ENCODE data around the gene DNASE1.

Gene DNASE1

GRCh38 chr16:3656491-3657468 lies 2.3 kb downstream of the DNASE1 start:
- peaks cover 37% of the 10 kb centered on the region for H3K36me3 ChIP-seq (ENCODE audit: insufficient read depth, low read length)
- H3K9me3 ChIP-seq (ENCODE audit: low read length): no peaks in the 10 kb centered on the region
- no peak overlapping the region for H3K4me3 ChIP-seq (ENCODE audit: low read depth in 1 of 2, low read length in 2 of 2)
- H3K4me1 ChIP-seq (ENCODE audit: insufficient read depth, low read length): no peaks in the 10 kb centered on the region
- no peak overlapping the region for H3K27ac ChIP-seq (ENCODE audit: low read depth, low read length)
- H3K9ac ChIP-seq (ENCODE audit: low read length): no peak overlapping the region
- H3K27me3 ChIP-seq (ENCODE audit: control insufficient read depth in 1 of 2, insufficient read depth in 2 of 2, low read length in 2 of 2): no peaks in the 10 kb centered on the region

- Histone ChIP-seq H3K27ac (ENCODE audit: low read depth, low read length) (no peak overlapping the region), H3K36me3 (ENCODE audit: insufficient read depth, low read length) (peaks cover 55% of the 10 kb centered on the region), H3K4me3 (ENCODE audit: low read depth in 1 of 2, low read length in 2 of 2) (no peak overlapping the region), H3K27me3 (ENCODE audit: control insufficient read depth in 1 of 2, insufficient read depth in 2 of 2, low read length in 2 of 2) (no peaks in the 10 kb centered on the region), H3K4me1 (ENCODE audit: insufficient read depth, low read length) (no peaks in the 10 kb centered on the region), H3K9ac (ENCODE audit: low read length) (no peak overlapping the region), H3K9me3 (ENCODE audit: low read length) (no peaks in the 10 kb centered on the region)
Measured at GRCh38 chr16:3659251-3659650, 4.8 kb downstream of the DNASE1 start.

DNA sequence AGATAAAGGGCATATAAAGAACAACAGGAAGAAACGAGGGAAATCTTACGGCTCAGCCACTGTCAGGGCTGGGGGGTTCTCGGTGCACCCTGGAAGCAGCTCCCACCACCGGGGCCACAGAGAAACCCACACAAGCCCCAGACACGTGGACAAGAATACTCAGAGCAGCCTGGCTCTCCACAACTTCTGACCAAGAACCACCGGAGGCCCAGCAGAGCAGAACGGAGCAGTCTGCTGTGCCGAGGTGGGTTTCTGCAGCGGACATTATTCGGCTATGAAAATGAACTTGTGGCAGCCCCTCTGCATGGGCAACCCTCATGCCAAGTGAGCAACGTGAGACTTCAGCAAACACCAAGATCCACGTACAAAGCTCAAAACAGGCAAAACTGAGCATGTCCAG lies 6.8 kb downstream of the DNASE1 start:
- peaks cover 66% of the 10 kb centered on the region for H3K36me3 ChIP-seq (ENCODE audit: insufficient read depth, low read length)
- H3K4me1 ChIP-seq (ENCODE audit: insufficient read depth, low read length): no peaks in the 10 kb centered on the region
- no peaks in the 10 kb centered on the region for H3K9me3 ChIP-seq (ENCODE audit: low read length)
- no peaks in the 10 kb centered on the region for H3K27me3 ChIP-seq (ENCODE audit: control insufficient read depth in 1 of 2, insufficient read depth in 2 of 2, low read length in 2 of 2)
- no peak overlapping the region for H3K9ac ChIP-seq (ENCODE audit: low read length)
- no peak overlapping the region for H3K27ac ChIP-seq (ENCODE audit: low read depth, low read length)
- no peak overlapping the region for H3K4me3 ChIP-seq (ENCODE audit: low read depth in 1 of 2, low read length in 2 of 2)

- no peaks in the 10 kb centered on the region for H3K9me3 ChIP-seq (ENCODE audit: low read length)
- no peaks in the 10 kb centered on the region for H3K27me3 ChIP-seq (ENCODE audit: control insufficient read depth in 1 of 2, insufficient read depth in 2 of 2, low read length in 2 of 2)
- H3K4me1 ChIP-seq (ENCODE audit: insufficient read depth, low read length): no peaks in the 10 kb centered on the region
- H3K4me3 ChIP-seq (ENCODE audit: low read depth in 1 of 2, low read length in 2 of 2): no peak overlapping the region
- no peak overlapping the region for H3K27ac ChIP-seq (ENCODE audit: low read depth, low read length)
- H3K36me3 ChIP-seq (ENCODE audit: insufficient read depth, low read length): peaks cover 67% of the 10 kb centered on the region
- H3K9ac ChIP-seq (ENCODE audit: low read length): no peak overlapping the region
Measured at GRCh38 chr16:3661922-3662321, 7.4 kb downstream of the DNASE1 start.

DNA sequence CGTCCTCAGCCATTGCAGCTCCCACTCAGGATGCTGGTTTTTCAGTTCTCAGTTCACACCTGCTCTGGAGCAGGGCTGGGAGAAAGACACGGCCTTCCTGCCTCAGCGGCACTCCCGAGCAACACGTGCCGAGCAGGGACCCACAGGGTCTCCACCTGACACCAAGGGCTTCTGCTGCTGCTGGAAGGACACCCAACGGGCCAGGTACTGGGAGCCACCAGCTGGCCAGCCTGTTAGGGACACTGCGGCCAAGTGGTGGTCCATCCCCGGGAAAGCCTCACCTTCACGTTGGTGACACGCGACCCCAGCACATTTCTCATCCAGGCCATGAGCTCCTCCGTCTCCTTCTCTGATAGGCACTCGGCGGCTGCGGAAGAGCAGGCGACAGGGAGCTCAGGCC lies 8.1 kb downstream of the DNASE1 start:
- Histone ChIP-seq H3K27me3 (ENCODE audit: control insufficient read depth in 1 of 2, insufficient read depth in 2 of 2, low read length in 2 of 2) (no peaks in the 10 kb centered on the region), H3K9ac (ENCODE audit: low read length) (no peak overlapping the region), H3K27ac (ENCODE audit: low read depth, low read length) (no peak overlapping the region), H3K4me1 (ENCODE audit: insufficient read depth, low read length) (no peaks in the 10 kb centered on the region), H3K9me3 (ENCODE audit: low read length) (no peaks in the 10 kb centered on the region), H3K4me3 (ENCODE audit: low read depth in 1 of 2, low read length in 2 of 2) (no peak overlapping the region), H3K36me3 (ENCODE audit: insufficient read depth, low read length) (peaks cover 61% of the 10 kb centered on the region)

DNA sequence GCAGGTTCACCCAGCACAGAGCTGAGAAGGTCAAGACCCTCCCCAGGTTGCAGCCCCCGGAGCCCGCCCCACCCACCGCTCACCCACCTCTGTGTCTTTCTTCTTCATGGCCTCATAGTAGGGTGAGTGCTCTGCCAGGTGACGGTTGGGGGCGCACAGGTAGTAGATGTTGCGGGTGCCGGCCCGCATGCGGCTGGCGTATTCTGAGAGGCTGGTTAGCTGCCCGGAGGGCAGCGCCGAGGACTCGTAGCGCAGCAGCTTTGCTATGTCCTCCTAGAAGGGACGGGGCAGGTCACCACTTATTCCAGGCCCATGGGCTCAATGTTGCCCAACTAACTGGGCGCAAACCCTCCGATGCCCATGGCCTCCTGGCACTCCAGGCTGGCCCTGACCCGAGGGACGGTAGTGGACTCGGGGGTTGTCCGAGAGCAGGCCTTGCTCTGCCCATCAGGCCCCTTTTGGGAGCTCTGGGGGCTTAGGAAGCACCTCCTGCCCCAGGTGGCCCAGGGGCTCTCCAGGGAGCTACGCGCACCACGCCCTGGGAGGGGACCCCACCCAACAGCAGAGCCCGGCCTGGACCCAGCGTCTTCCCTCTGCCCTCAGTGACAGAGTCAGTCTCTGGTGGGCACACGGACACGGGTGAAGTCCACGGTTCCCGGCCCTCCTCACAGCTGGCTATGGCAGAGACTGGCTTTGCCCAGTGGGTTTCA lies 9.9 kb downstream of the DNASE1 start:
- Histone ChIP-seq H3K27ac (ENCODE audit: low read depth, low read length) (no peak overlapping the region), H3K36me3 (ENCODE audit: insufficient read depth, low read length) (peaks cover 60% of the 10 kb centered on the region), H3K9me3 (ENCODE audit: low read length) (no peaks in the 10 kb centered on the region), H3K27me3 (ENCODE audit: control insufficient read depth in 1 of 2, insufficient read depth in 2 of 2, low read length in 2 of 2) (no peaks in the 10 kb centered on the region), H3K4me3 (ENCODE audit: low read depth in 1 of 2, low read length in 2 of 2) (no peak overlapping the region), H3K9ac (ENCODE audit: low read length) (no peak overlapping the region), H3K4me1 (ENCODE audit: insufficient read depth, low read length) (no peaks in the 10 kb centered on the region)

- no peak overlapping the region for H3K27ac ChIP-seq (ENCODE audit: low read depth, low read length)
Measured at GRCh38 chr16:3665508-3665907, 11.0 kb downstream of the DNASE1 start.

DNA sequence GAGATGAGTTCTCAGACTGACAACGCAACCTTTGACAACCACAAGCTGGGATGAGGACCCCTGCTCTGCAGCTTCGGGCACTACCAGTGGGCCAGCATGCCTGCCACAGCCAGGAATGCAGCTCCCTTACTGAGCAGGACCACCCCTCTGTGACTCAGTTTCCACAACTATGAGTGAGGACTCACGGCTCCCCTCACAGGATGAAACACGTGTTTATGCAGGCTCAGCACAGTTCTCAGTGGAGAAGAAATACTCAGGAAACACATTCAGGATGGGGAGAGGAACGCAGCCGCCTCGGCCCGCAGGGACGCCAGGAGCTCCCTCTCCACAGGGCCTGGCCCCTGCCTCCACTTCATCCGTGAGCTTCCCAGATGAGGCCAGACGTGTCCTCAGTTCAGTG lies 14.1 kb downstream of the DNASE1 start:
- Histone ChIP-seq H3K27me3 (ENCODE audit: control insufficient read depth in 1 of 2, insufficient read depth in 2 of 2, low read length in 2 of 2) (no peaks in the 10 kb centered on the region), H3K36me3 (ENCODE audit: insufficient read depth, low read length) (peaks cover 40% of the 10 kb centered on the region), H3K9ac (ENCODE audit: low read length) (no peak overlapping the region), H3K4me3 (ENCODE audit: low read depth in 1 of 2, low read length in 2 of 2) (no peak overlapping the region), H3K4me1 (ENCODE audit: insufficient read depth, low read length) (no peaks in the 10 kb centered on the region), H3K9me3 (ENCODE audit: low read length) (no peaks in the 10 kb centered on the region), H3K27ac (ENCODE audit: low read depth, low read length) (no peak overlapping the region)

More at GRCh38 chr16:3665508-3665907, 11.0 kb downstream of the DNASE1 start:
- peaks cover 52% of the 10 kb centered on the region for H3K36me3 ChIP-seq (ENCODE audit: insufficient read depth, low read length)
- H3K4me3 ChIP-seq (ENCODE audit: low read depth in 1 of 2, low read length in 2 of 2): no peak overlapping the region
- H3K27me3 ChIP-seq (ENCODE audit: control insufficient read depth in 1 of 2, insufficient read depth in 2 of 2, low read length in 2 of 2): no peaks in the 10 kb centered on the region
- no peak overlapping the region for H3K9ac ChIP-seq (ENCODE audit: low read length)
- H3K9me3 ChIP-seq (ENCODE audit: low read length): no peaks in the 10 kb centered on the region
- no peaks in the 10 kb centered on the region for H3K4me1 ChIP-seq (ENCODE audit: insufficient read depth, low read length)

- Histone ChIP-seq H3K9me3 (ENCODE audit: low read length) (no peaks in the 10 kb centered on the region), H3K9ac (ENCODE audit: low read length) (no peak overlapping the region), H3K4me3 (ENCODE audit: low read depth in 1 of 2, low read length in 2 of 2) (no peak overlapping the region), H3K27ac (ENCODE audit: low read depth, low read length) (no peak overlapping the region), H3K4me1 (ENCODE audit: insufficient read depth, low read length) (no peaks in the 10 kb centered on the region), H3K36me3 (ENCODE audit: insufficient read depth, low read length) (peaks cover 45% of the 10 kb centered on the region), H3K27me3 (ENCODE audit: control insufficient read depth in 1 of 2, insufficient read depth in 2 of 2, low read length in 2 of 2) (no peaks in the 10 kb centered on the region)
Measured at GRCh38 chr16:3669082-3669481, 14.6 kb downstream of the DNASE1 start.

DNA sequence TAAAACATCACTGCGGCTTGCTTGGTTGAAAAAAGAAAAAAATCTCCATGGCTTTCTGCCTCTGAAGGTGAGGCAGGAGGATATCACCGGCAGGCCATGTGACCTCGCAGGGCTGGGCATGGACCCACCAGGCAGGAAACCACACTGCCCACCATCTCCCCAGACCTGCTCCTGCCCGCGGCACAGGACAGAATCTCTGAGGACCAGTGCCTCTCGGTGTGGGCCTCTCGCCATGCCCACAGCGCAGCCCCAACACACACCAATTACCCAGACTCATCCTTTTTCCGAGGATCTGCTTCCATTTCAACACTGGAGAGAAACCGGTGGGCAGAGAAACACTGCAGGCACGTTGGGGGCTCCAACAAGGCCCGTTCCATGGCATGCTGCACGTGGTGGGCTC lies 16.2 kb downstream of the DNASE1 start:
- H3K9me3 ChIP-seq (ENCODE audit: low read length): no peaks in the 10 kb centered on the region
- no peaks in the 10 kb centered on the region for H3K27me3 ChIP-seq (ENCODE audit: control insufficient read depth in 1 of 2, insufficient read depth in 2 of 2, low read length in 2 of 2)
- no peak overlapping the region for H3K9ac ChIP-seq (ENCODE audit: low read length)
- no peaks in the 10 kb centered on the region for H3K4me1 ChIP-seq (ENCODE audit: insufficient read depth, low read length)
- H3K27ac ChIP-seq (ENCODE audit: low read depth, low read length): no peak overlapping the region
- no peak overlapping the region for H3K4me3 ChIP-seq (ENCODE audit: low read depth in 1 of 2, low read length in 2 of 2)
- H3K36me3 ChIP-seq (ENCODE audit: insufficient read depth, low read length): peaks cover 48% of the 10 kb centered on the region

DNA sequence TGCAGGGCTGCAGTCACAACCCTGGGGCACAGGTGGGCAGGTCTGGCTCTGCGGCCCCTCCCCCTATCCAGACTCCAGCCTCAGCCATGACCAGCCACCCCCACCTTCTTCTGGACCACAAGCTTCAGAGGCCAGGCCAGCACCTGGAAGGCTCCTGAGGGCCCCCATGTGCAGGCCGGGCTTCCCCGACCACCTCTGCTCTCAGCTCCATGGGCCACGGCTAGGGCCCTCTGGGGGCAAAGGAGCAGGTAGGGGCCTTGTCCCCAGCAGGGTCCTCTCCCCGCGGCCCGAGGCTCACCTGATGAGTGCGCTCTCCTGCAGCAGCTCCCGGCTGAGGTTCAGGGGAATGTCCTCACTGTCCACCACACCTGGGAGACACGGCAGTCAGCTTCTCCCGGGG lies 16.9 kb downstream of the DNASE1 start:
- peaks cover 46% of the 10 kb centered on the region for H3K36me3 ChIP-seq (ENCODE audit: insufficient read depth, low read length)
- no peaks in the 10 kb centered on the region for H3K9me3 ChIP-seq (ENCODE audit: low read length)
- no peaks in the 10 kb centered on the region for H3K27me3 ChIP-seq (ENCODE audit: control insufficient read depth in 1 of 2, insufficient read depth in 2 of 2, low read length in 2 of 2)
- H3K4me1 ChIP-seq (ENCODE audit: insufficient read depth, low read length): no peaks in the 10 kb centered on the region
- H3K27ac ChIP-seq (ENCODE audit: low read depth, low read length): no peak overlapping the region
- no peak overlapping the region for H3K9ac ChIP-seq (ENCODE audit: low read length)
- no peak overlapping the region for H3K4me3 ChIP-seq (ENCODE audit: low read depth in 1 of 2, low read length in 2 of 2)

Measured in muscle layer of colon (tissue), 2 donors.